Activated CD4-positive, alpha-beta T cell treated with anti-CD3 and anti-CD28 coated beads for 1 hour (primary cell): Measurements from ENCODE around the gene DAPK1.

Experiments
- DNase-seq: peaks from one replicate; pipeline ENCODE4 v3.0.0-alpha.2; 2020

Gene DAPK1

GRCh38 chr9:87618226-87618625 lies 120.6 kb downstream of the DAPK1 start:
- no peak for DNase-seq

- DNase-seq, result no peak
Observed at GRCh38 chr9:87618931-87619330, 121.3 kb downstream of the DAPK1 start.

- no peak for DNase-seq
Observed at GRCh38 chr9:87619346-87619745, 121.7 kb downstream of the DAPK1 start.

GRCh38 chr9:87620731-87621322 lies 123.2 kb downstream of the DAPK1 start:
- no peak for DNase-seq

- DNase-seq, result no peak
Observed at GRCh38 chr9:87622098-87622497, 124.4 kb downstream of the DAPK1 start.

GRCh38 chr9:87622923-87623322 lies 125.3 kb downstream of the DAPK1 start:
- no peak for DNase-seq

GRCh38 chr9:87628346-87628745 lies 130.7 kb downstream of the DAPK1 start:
- DNase-seq, result no peak

GRCh38 chr9:87629104-87629503 lies 131.4 kb downstream of the DAPK1 start:
- DNase-seq, result no peak

- no peak for DNase-seq
Observed at GRCh38 chr9:87630266-87630665, 132.6 kb downstream of the DAPK1 start.

GRCh38 chr9:87630846-87631245 lies 133.2 kb downstream of the DAPK1 start:
- no peak for DNase-seq

- DNase-seq, result no peak
Observed at GRCh38 chr9:87635656-87636501, 138.2 kb downstream of the DAPK1 start.

GRCh38 chr9:87638292-87638691 lies 140.6 kb downstream of the DAPK1 start:
- no peak for DNase-seq

- DNase-seq, result no peak
Observed at GRCh38 chr9:87639949-87640348, 142.3 kb downstream of the DAPK1 start.

GRCh38 chr9:87640385-87640795 lies 142.7 kb downstream of the DAPK1 start:
- DNase-seq, result no peak

- no peak for DNase-seq
Observed at GRCh38 chr9:87641067-87641466, 143.4 kb downstream of the DAPK1 start.

GRCh38 chr9:87642330-87643106 lies 144.9 kb downstream of the DAPK1 start:
- no peak for DNase-seq

- no peak for DNase-seq
Observed at GRCh38 chr9:87643107-87643650, 145.5 kb downstream of the DAPK1 start.

GRCh38 chr9:87643778-87644570 lies 146.3 kb downstream of the DAPK1 start:
- no peak for DNase-seq

- no peak for DNase-seq
Observed at GRCh38 chr9:87644659-87645058, 147.0 kb downstream of the DAPK1 start.

GRCh38 chr9:87646546-87646945 lies 148.9 kb downstream of the DAPK1 start:
- no peak for DNase-seq

GRCh38 chr9:87647114-87647513 lies 149.4 kb downstream of the DAPK1 start:
- no peak for DNase-seq

GRCh38 chr9:87648606-87649005 lies 150.9 kb downstream of the DAPK1 start:
- no peak for DNase-seq
